CD4-positive, CD25-positive, alpha-beta regulatory T cell (primary cell): ENCODE data around the gene GCLM. TPM values are rescaled to one million over a fixed set of nuclear protein-coding genes. Genes with fewer than 3 reads are reported as not detected.

Experiments
- ATAC-seq, 2 donors: fragments of 150-1000 bp; cut with Tn5 transposase; one replicate each; pipeline ENCODE4 v1.10.0; 2021; ENCODE audit warnings: low read depth in 2 of 2, moderate number of reproducible peaks in 2 of 2, moderate library complexity in 1 of 2
- DNase-seq, 3 donors: peaks; one replicate each; pipeline versions ENCODE4 v3.0.0 to v3.0.0-alpha.2; 2012 to 2022; ENCODE audit warnings: mixed read lengths in 1 of 3
- H3K27ac ChIP-seq: one replicate; pipeline ENCODE4 v1.7.0; 2013; ENCODE audit warnings: mild to moderate bottlenecking, low read length; ENCODE audit not compliant: insufficient read depth, poor library complexity, severe bottlenecking
- H3K27me3 ChIP-seq: one replicate; pipeline ENCODE4 v1.7.0; 2013; ENCODE audit warnings: low read length; ENCODE audit not compliant: control insufficient read depth, insufficient read depth
- H3K36me3 ChIP-seq: one replicate; pipeline ENCODE4 v1.7.0; 2013; ENCODE audit warnings: mild to moderate bottlenecking, low read length, moderate library complexity; ENCODE audit not compliant: control insufficient read depth, insufficient read depth
- H3K4me1 ChIP-seq: 2 replicates; pipeline ENCODE4 v1.7.0; 2013; ENCODE audit warnings: mild to moderate bottlenecking, low read length; ENCODE audit not compliant: insufficient read depth, control insufficient read depth, poor library complexity, severe bottlenecking
- H3K4me3 ChIP-seq: one replicate; pipeline ENCODE4 v1.7.0; 2013; ENCODE audit warnings: low read depth, mild to moderate bottlenecking, low read length, moderate library complexity
- H3K9me3 ChIP-seq, 2 experiments: 1 replicate in 1 of 2; 2 replicates in 1 of 2; pipeline ENCODE4 v1.7.0; 2013; ENCODE audit warnings: low read length in 2 of 2, mild to moderate bottlenecking in 1 of 2, moderate library complexity in 1 of 2; ENCODE audit not compliant: control insufficient read depth in 2 of 2
- H3K27ac Mint-ChIP-seq, 3 donors: one replicate each; pipeline ENCODE4 v1.8.0; 2020 to 2022; ENCODE audit warnings: mild to moderate bottlenecking in 3 of 3, mixed read lengths in 3 of 3, moderate library complexity in 2 of 3
- H3K27me3 Mint-ChIP-seq: one replicate; pipeline ENCODE4 v1.8.0; 2022; ENCODE audit warnings: mild to moderate bottlenecking, mixed read lengths
- H3K36me3 Mint-ChIP-seq: one replicate; pipeline ENCODE4 v1.8.0; 2020; ENCODE audit warnings: mixed read lengths
- H3K4me1 Mint-ChIP-seq, 4 donors: one replicate each; pipeline ENCODE4 v1.8.0; 2020 to 2022; ENCODE audit warnings: mixed read lengths in 4 of 4, mild to moderate bottlenecking in 1 of 4
- H3K4me3 Mint-ChIP-seq, 4 donors: one replicate each; pipeline ENCODE4 v1.8.0; 2020 to 2022; ENCODE audit warnings: mild to moderate bottlenecking in 4 of 4, mixed read lengths in 4 of 4, moderate library complexity in 3 of 4
- H3K9me3 Mint-ChIP-seq, 7 donors: one replicate each; pipeline ENCODE4 v1.8.0; 2020 to 2022; ENCODE audit warnings: mixed read lengths in 7 of 7, mild to moderate bottlenecking in 3 of 7, moderate library complexity in 2 of 7
- polyA plus RNA-seq, 4 donors: library from polyadenylated mRNA; unstranded; fragments of 300-500 nt; fragmentation: Illumina TruSeq; gene quantifications; one replicate each; pipeline ENCODE4 v1.2.3, GENCODE V29; 2021
- total RNA-seq: library from RNA; stranded (reverse); gene quantifications from one replicate; pipeline ENCODE4 v1.2.3, GENCODE V29; 2022

Gene GCLM
- total and polyA plus RNA-seq, 5 donors from 2014 or later = 5.5 to 17.3 (median 8.6) TPM

GRCh38 chr1:93905734-93906133 lies 3.5 kb downstream of the GCLM start:
- no peaks in the 10 kb centered on the region for H3K27me3 Mint-ChIP-seq

GRCh38 chr1:93905051-93905450 lies 4.2 kb downstream of the GCLM start:
- DNase-seq = no peak
- peaks cover 21 to 37% (median 30%) of the 10 kb centered on the region in 4 donors for H3K4me1 Mint-ChIP-seq
- no peak for ATAC-seq
- H3K36me3 Mint-ChIP-seq = peaks cover 6% of the 10 kb centered on the region
- no peak overlapping the region for H3K27ac Mint-ChIP-seq
- no peak overlapping the region for H3K4me3 Mint-ChIP-seq
- Histone ChIP-seq H3K4me3 (no peak overlapping the region), H3K27me3 (no peaks in the 10 kb centered on the region), H3K4me1 (peaks cover 22% of the 10 kb centered on the region), H3K27ac (no peak overlapping the region), H3K36me3 (peaks cover 8% of the 10 kb centered on the region), H3K9me3 (no peaks in the 10 kb centered on the region)
- H3K27me3 Mint-ChIP-seq = no peaks in the 10 kb centered on the region
- no peaks in the 10 kb centered on the region for H3K9me3 Mint-ChIP-seq

More at GRCh38 chr1:93905734-93906133, 3.5 kb downstream of the GCLM start:
- Mint-ChIP-seq H3K4me1 (peaks cover 22 to 40% (median 31%) of the 10 kb centered on the region in 4 donors), H3K4me3 (peak overlapping the region in 1 of 4 donors; percentile 29), H3K9me3 (no peaks in the 10 kb centered on the region), H3K27ac (no peak overlapping the region), H3K36me3 (peaks cover 4% of the 10 kb centered on the region)
- Histone ChIP-seq H3K4me3 (no peak overlapping the region), H3K27me3 (no peaks in the 10 kb centered on the region), H3K36me3 (peaks cover 6% of the 10 kb centered on the region), H3K27ac (no peak overlapping the region), H3K4me1 (peaks cover 24% of the 10 kb centered on the region), H3K9me3 (no peaks in the 10 kb centered on the region)
- ATAC-seq = no peak
- no peak for DNase-seq

GRCh38 chr1:93904228-93904627 lies 5.0 kb downstream of the GCLM start:
- H3K27me3 ChIP-seq = no peaks in the 10 kb centered on the region
- peaks cover 11% of the 10 kb centered on the region for H3K36me3 ChIP-seq
- peak overlapping the region in 1 of 3 donors; percentile 38 for H3K27ac Mint-ChIP-seq
- DNase-seq (peak in 1 of 3 donors; percentile 21), ATAC-seq (no peak)
- peaks cover 16 to 32% (median 26%) of the 10 kb centered on the region in 4 donors for H3K4me1 Mint-ChIP-seq
- no peak overlapping the region for H3K4me3 Mint-ChIP-seq
- no peak overlapping the region for H3K4me3 ChIP-seq
- H3K27me3 Mint-ChIP-seq = no peaks in the 10 kb centered on the region
- peaks cover 8% of the 10 kb centered on the region for H3K36me3 Mint-ChIP-seq
- H3K9me3 ChIP-seq = no peaks in the 10 kb centered on the region
- H3K4me1 ChIP-seq = peaks cover 19% of the 10 kb centered on the region
- no peak overlapping the region for H3K27ac ChIP-seq
- no peaks in the 10 kb centered on the region for H3K9me3 Mint-ChIP-seq

GRCh38 chr1:93900723-93901504 lies 8.3 kb downstream of the GCLM start:
- DNase-seq (no peak), ATAC-seq (no peak)
- H3K4me3 Mint-ChIP-seq = no peak overlapping the region
- Histone ChIP-seq H3K9me3 (no peaks in the 10 kb centered on the region), H3K4me1 (peaks cover 10% of the 10 kb centered on the region), H3K36me3 (peaks cover 15% of the 10 kb centered on the region), H3K27me3 (no peaks in the 10 kb centered on the region), H3K27ac (no peak overlapping the region), H3K4me3 (no peak overlapping the region)
- H3K27me3 Mint-ChIP-seq = no peaks in the 10 kb centered on the region
- no peak overlapping the region for H3K27ac Mint-ChIP-seq
- peaks cover 11% of the 10 kb centered on the region for H3K36me3 Mint-ChIP-seq
- no peaks in the 10 kb centered on the region for H3K9me3 Mint-ChIP-seq
- H3K4me1 Mint-ChIP-seq = peaks cover 10 to 16% (median 13%) of the 10 kb centered on the region in 4 donors

GRCh38 chr1:93899543-93900207 lies 9.6 kb downstream of the GCLM start:
- Histone ChIP-seq H3K27ac (no peak overlapping the region), H3K4me3 (no peak overlapping the region), H3K4me1 (peaks cover 4% of the 10 kb centered on the region), H3K36me3 (peaks cover 19% of the 10 kb centered on the region), H3K9me3 (no peaks in the 10 kb centered on the region), H3K27me3 (no peaks in the 10 kb centered on the region)
- ATAC-seq (no peak), DNase-seq (no peak)
- no peak overlapping the region for H3K4me3 Mint-ChIP-seq
- no peaks in the 10 kb centered on the region for H3K9me3 Mint-ChIP-seq
- no peak overlapping the region for H3K27ac Mint-ChIP-seq
- H3K27me3 Mint-ChIP-seq = no peaks in the 10 kb centered on the region
- peaks cover 11% of the 10 kb centered on the region for H3K36me3 Mint-ChIP-seq
- H3K4me1 Mint-ChIP-seq = peaks cover 10 to 12% (median 10%) of the 10 kb centered on the region in 4 donors

- Histone ChIP-seq H3K9me3 (no peaks in the 10 kb centered on the region), H3K4me3 (no peak overlapping the region), H3K36me3 (peaks cover 12% of the 10 kb centered on the region), H3K27me3 (no peaks in the 10 kb centered on the region), H3K27ac (no peak overlapping the region), H3K4me1 (no peaks in the 10 kb centered on the region)
- Mint-ChIP-seq H3K27ac (no peak overlapping the region), H3K27me3 (no peaks in the 10 kb centered on the region), H3K36me3 (peaks cover 17% of the 10 kb centered on the region), H3K9me3 (no peaks in the 10 kb centered on the region), H3K4me3 (no peak overlapping the region), H3K4me1 (peaks cover 0 to 4% (median 0%) of the 10 kb centered on the region in 4 donors)
- ATAC-seq = no peak
- DNase-seq = no peak
Measured at GRCh38 chr1:93888900-93889299, 20.3 kb downstream of the GCLM start.

- peaks cover 0 to 2% (median 0%) of the 10 kb centered on the region in 7 donors for H3K9me3 Mint-ChIP-seq
- H3K4me3 ChIP-seq = no peak overlapping the region
- no peaks in the 10 kb centered on the region for H3K9me3 ChIP-seq
- ATAC-seq = no peak
- H3K27me3 ChIP-seq = no peaks in the 10 kb centered on the region
- H3K36me3 ChIP-seq = no peaks in the 10 kb centered on the region
- H3K27ac ChIP-seq = no peak overlapping the region
- H3K4me1 ChIP-seq = peaks cover 19% of the 10 kb centered on the region
- H3K27ac Mint-ChIP-seq = no peak overlapping the region
- no peaks in the 10 kb centered on the region for H3K27me3 Mint-ChIP-seq
- H3K4me3 Mint-ChIP-seq = no peak overlapping the region
- no peak for DNase-seq
- H3K4me1 Mint-ChIP-seq = peaks cover 12 to 29% (median 20%) of the 10 kb centered on the region in 4 donors
- H3K36me3 Mint-ChIP-seq = peaks cover 6% of the 10 kb centered on the region
Measured at GRCh38 chr1:93882269-93882668, 27.0 kb downstream of the GCLM start.
